GM12875 (cell line): Measurements from ENCODE around the gene CEP78.
A peak's percentile ranks its signal among the peaks of the same experiment; 100 is the strongest.

Experiments
- H3K4me3 ChIP-seq: one replicate; pipeline ENCODE4 v1.5.1; 2011; ENCODE audit warnings: low read depth, low read length, control low read depth
- CTCF ChIP-seq: IDR thresholded peaks from 2 replicates; pipeline ENCODE4 v1.5.1; 2011; ENCODE audit warnings: low read depth, mild to moderate bottlenecking, control low read depth, inconsistent platforms, low read length, moderate library complexity, borderline replicate concordance; ENCODE audit not compliant: insufficient read depth

CEP78 gene

GRCh38 chr9:78292716-78293497, 57.0 kb downstream of the CEP78 start:
- TF ChIP-seq CTCF = no peak
- no peak overlapping the region for H3K4me3 ChIP-seq

- H3K4me3 ChIP-seq = no peak overlapping the region
- no peak for TF ChIP-seq CTCF
Observed at GRCh38 chr9:78294290-78295176, 58.7 kb downstream of the CEP78 start.

- TF ChIP-seq CTCF = no peak
- H3K4me3 ChIP-seq = no peak overlapping the region
Observed at GRCh38 chr9:78295177-78295575, 59.3 kb downstream of the CEP78 start.

GRCh38 chr9:78295731-78296130, 59.9 kb downstream of the CEP78 start:
- H3K4me3 ChIP-seq = no peak overlapping the region
- no peak for TF ChIP-seq CTCF

- no peak for TF ChIP-seq CTCF
- peak overlapping the region; percentile 72 for H3K4me3 ChIP-seq
Observed at GRCh38 chr9:78296201-78296892, 60.5 kb downstream of the CEP78 start.

- H3K4me3 ChIP-seq = peak within 1 kb of the TSS; percentile 72
Observed at GRCh38 chr9:78296893-78297671, 61.2 kb downstream of the CEP78 start, which contains the start of gene PSAT1. Gene PSAT1, plus strand, starts transcription at chr9:78297125. Its CDS starts 86 bp downstream, at chr9:78297211.

More at GRCh38 chr9:78296893-78297671, 61.2 kb downstream of the CEP78 start, which contains the start of gene PSAT1:
- TF ChIP-seq CTCF = no peak
